GM19023 (cell line): ENCODE data around the gene NUP160.
"Not testable (repeated sequence)": the region's sequence is repeated elsewhere in the genome, so short reads cannot be mapped to it uniquely, and the experiment has no call there.

ENCODE experiments used
- ATAC-seq: cut with Tn5 transposase; IDR thresholded peaks from one replicate; pipeline ENCODE4 v1.9.1; 2021; ENCODE audit warnings: mild to moderate bottlenecking, moderate library complexity; ENCODE audit not compliant: unreplicated experiment

The NUP160 gene

GRCh38 chr11:47791774-47792430 is 56.2 kb downstream of the NUP160 start:
- no peak for ATAC-seq

- ATAC-seq, result not testable (repeated sequence)
Measured at GRCh38 chr11:47790017-47790416, 58.1 kb downstream of the NUP160 start.

GRCh38 chr11:47788181-47788580 is 60.0 kb downstream of the NUP160 start:
- ATAC-seq, result no peak

- no peak for ATAC-seq
Measured at GRCh38 chr11:47786373-47786772, 61.8 kb downstream of the NUP160 start.

- no peak for ATAC-seq
Measured at GRCh38 chr11:47784785-47785381, 63.3 kb downstream of the NUP160 start.

DNA sequence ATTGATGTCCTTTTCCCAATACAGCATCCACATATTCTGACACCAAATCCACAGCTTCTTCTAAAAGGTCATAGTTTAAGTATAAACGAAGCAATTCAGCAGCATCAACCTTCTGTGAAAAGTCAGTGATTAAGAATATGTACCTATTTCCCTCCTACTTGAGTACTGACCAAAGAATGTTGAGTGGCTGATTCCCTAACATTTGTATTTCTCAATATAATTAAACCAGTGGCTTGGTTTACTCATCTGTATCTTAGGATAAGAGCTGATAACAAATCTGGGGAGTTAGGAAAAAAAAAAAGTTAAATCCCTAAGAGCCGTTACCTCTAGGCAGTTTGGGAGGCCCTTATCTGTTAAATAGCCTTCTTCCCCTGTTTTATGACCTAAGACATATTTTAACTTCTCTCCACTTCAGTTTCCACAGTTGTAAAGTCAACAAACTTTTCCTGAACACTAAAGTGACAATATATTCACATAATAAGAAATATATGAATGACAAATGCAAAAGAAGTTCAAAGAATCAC is 65.0 kb downstream of the NUP160 start:
- ATAC-seq, result no peak

- no peak for ATAC-seq
Measured at GRCh38 chr11:47778878-47779483, 69.2 kb downstream of the NUP160 start.

DNA sequence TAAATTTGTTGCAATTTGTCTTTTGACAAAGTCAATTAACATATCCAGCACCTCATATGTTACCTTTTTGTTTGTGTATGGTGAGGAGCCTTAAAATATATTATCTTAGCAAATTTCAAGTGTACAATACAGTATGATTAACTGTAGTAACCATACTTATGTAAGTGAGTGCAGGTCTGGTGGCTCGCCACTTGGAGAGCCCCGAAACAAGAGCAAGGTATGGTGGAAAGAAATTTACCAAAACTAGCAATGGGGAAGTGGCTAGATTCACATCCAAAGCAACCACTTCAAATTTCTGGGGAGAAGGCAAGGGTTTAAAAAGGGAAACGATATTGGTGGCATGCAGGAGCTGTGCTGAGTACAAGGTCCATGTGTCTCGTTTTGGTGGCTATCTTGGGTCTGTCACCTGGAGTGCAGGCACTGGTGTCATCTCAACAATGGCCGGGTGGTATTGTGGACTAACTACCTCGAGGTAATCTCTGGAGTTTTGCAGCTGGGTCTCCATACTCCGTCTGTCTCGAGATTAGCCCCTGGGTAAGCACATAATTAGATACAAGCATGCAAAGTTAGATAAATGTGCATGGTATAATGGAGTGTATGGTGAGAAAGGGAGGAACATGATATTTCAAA is 72.8 kb downstream of the NUP160 start:
- no peak for ATAC-seq

GRCh38 chr11:47773882-47774281 is 74.3 kb downstream of the NUP160 start:
- no peak for ATAC-seq

DNA sequence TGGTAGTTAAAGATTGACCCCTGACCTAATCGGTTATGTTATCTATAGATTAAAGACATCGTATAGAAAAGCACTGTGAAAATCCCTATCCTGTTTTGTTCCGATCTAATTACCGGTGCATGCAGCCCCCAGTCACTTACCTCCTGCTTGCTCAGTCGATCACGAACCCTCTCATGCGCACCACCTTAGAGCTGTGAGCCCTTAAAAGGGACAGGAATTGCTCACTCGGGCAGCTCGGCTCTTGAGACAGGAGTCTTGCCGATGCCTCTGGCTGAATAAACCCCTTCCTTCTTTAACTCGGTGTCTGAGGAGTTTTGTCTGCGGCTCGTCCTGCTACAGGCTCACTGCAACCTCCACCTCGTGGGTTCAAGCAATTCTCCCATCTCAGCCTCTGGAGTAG is 78.6 kb downstream of the NUP160 start:
- not testable (repeated sequence) for ATAC-seq

DNA sequence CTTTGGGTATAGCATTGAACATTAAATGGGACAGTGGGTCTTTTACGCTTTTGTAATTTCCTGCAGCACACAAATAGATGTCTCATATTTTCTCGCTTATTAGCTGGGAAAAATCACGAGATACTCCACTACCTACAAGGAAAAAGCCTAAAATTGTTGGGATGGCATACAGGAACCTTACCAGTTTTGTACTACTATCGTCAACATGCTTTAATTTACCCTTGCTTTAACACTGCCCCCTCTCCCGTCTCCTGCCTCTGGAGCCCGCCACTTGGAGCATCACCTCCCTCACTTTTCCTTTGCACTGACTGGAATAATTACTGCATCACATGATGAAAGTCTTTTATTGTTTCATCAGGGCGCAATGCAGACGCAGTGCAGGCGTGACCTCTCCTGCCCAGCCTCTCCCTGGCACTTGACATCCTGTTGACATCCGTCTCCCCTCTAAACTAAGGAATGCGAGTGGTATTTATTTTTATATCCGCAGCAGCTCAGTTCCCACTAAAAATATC is 80.0 kb downstream of the NUP160 start:
- ATAC-seq, result no peak

GRCh38 chr11:47766509-47767227 is 81.5 kb downstream of the NUP160 start:
- peak; percentile 38 for ATAC-seq

- ATAC-seq, result no peak
Measured at GRCh38 chr11:47765086-47765485, 83.1 kb downstream of the NUP160 start.

DNA sequence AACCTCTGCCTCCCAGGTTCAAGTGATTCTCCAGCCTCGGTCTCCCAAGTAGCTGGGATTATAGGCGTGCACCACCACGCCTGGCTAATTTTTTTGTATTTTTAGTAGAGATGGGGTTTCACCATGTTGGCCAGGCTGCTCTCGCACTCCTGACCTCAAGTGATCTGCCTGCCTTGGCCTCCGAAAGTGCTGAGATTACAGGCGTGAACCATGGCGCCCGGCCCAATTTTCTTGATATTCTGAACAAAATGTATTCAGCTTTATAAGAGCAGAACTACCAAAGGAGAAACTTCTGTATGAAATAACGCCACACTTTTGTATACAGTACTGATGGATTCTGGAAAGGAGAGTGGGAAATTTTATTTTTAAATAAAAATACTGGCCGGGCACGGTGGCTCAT is 88.9 kb downstream of the NUP160 start:
- not testable (repeated sequence) for ATAC-seq

GRCh38 chr11:47756208-47756607 is 91.9 kb downstream of the NUP160 start:
- no peak for ATAC-seq

DNA sequence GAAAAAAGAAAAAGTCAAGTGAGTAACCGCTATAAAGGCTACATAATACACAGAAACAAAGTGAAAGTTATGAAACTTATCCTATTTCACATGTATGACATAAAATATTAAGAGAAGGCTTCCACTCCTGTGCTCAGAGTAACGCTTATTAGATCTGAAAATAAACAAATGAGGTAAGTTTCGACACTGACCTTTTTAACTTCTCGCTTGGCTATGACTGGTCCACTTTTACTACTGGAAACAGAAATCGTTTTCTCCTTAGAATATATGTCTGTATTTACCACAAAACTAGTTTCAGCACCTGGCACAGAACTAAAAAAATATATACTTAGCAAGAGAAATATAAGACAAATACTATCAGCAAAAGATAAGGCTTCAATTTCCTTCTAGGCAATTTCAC is 97.4 kb downstream of the NUP160 start:
- ATAC-seq, result no peak

DNA sequence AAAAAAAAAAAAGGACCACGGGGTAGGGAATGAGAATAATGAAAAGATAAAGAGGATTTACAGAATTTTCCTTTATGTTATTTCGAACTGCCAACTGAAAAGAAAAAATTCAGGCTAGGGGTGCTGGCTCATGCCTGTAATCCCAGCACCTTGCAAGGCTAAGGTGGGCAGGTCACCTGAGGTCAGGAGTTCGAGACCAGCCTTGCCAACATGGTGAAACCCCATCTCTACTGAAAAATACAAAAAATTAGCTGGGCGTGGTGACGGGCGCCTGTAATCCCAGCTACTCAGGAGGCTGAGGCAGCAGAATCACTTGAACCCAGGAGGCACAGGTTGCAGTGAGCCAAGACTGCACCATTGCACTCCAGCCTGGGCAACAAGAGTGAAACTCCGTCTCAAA is 105.7 kb downstream of the NUP160 start:
- ATAC-seq, result not testable (repeated sequence)

- ATAC-seq, result not testable (repeated sequence)
Measured at GRCh38 chr11:47737817-47738216, 110.3 kb downstream of the NUP160 start.

GRCh38 chr11:47732271-47732670 is 115.9 kb downstream of the NUP160 start:
- ATAC-seq, result no peak

- no peak for ATAC-seq
Measured at GRCh38 chr11:47731475-47731874, 116.7 kb downstream of the NUP160 start.
